HepG2 (cell line): ENCODE measurements around the gene DSTN. TPM values are rescaled to one million over a fixed set of nuclear protein-coding genes. Genes with fewer than 3 reads are reported as not detected.

ENCODE experiments used
- DR1 ChIP-seq: sonication (generic); formaldehyde crosslinking; IDR thresholded peaks from 2 replicates; pipeline ENCODE4 v1.8.0; 2021; ENCODE audit warnings: mild to moderate bottlenecking, missing genetic modification reagents, inconsistent platforms
- GTF3A ChIP-seq: sonication (generic); formaldehyde crosslinking; conservative IDR thresholded peaks from 2 replicates; pipeline ENCODE4 v1.4.0; 2020; ENCODE audit warnings: mild to moderate bottlenecking, missing genetic modification reagents
- NCOA1 ChIP-seq: sonication (generic); formaldehyde crosslinking; IDR thresholded peaks from 2 replicates; pipeline ENCODE4 v1.9.0; 2021; ENCODE audit warnings: missing genetic modification reagents
- NR2F2 ChIP-seq: IDR thresholded peaks from 2 replicates; pipeline ENCODE4 v1.6.1; 2012; ENCODE audit warnings: low read depth, inconsistent platforms, borderline replicate concordance
- POLR2G ChIP-seq: fragments of 200-400 bp; formaldehyde crosslinking; IDR thresholded peaks from 2 replicates; pipeline ENCODE4 v1.6.1; 2018; ENCODE audit warnings: mild to moderate bottlenecking, low read depth, low read length, moderate library complexity
- RBM22 ChIP-seq: fragments of 200-400 bp; formaldehyde crosslinking; optimal IDR thresholded peaks from 2 replicates; pipeline ENCODE3; 2017; ENCODE audit warnings: mild to moderate bottlenecking, low read length, moderate library complexity
- RELA ChIP-seq: sonication (generic); formaldehyde crosslinking; IDR thresholded peaks from 2 replicates; pipeline ENCODE4 v1.4.0; 2020; ENCODE audit warnings: missing genetic modification reagents
- RXRB ChIP-seq: IDR thresholded peaks from 2 replicates; pipeline ENCODE4 v1.6.1; 2016; ENCODE audit warnings: borderline replicate concordance, missing genetic modification reagents, missing compliant biosample characterization
- SETDB1 ChIP-seq: sonication (generic); formaldehyde crosslinking; IDR thresholded peaks from 2 replicates; pipeline ENCODE4 v1.5.1; 2020; ENCODE audit warnings: missing genetic modification reagents, mild to moderate bottlenecking, borderline replicate concordance
- SNAPC2 ChIP-seq: sonication (generic); formaldehyde crosslinking; IDR thresholded peaks from 2 replicates; pipeline ENCODE4 v1.8.1; 2022; ENCODE audit warnings: mild to moderate bottlenecking, missing genetic modification reagents
- SP4 ChIP-seq: sonication (generic); formaldehyde crosslinking; IDR thresholded peaks from 2 replicates; pipeline ENCODE4 v1.8.1; 2023; ENCODE audit warnings: mild to moderate bottlenecking, missing genetic modification reagents
- ZFP90 ChIP-seq: sonication (generic); formaldehyde crosslinking; IDR thresholded peaks from 2 replicates; pipeline ENCODE4 v1.8.0; 2022; ENCODE audit warnings: missing genetic modification reagents, mild to moderate bottlenecking, inconsistent platforms, borderline replicate concordance
- ZNF121 ChIP-seq: sonication (generic); formaldehyde crosslinking; IDR thresholded peaks from 2 replicates; pipeline ENCODE4 v1.5.0; 2020; ENCODE audit warnings: mild to moderate bottlenecking, missing genetic modification reagents
- ZNF136 ChIP-seq: sonication (generic); formaldehyde crosslinking; IDR thresholded peaks from 2 replicates; pipeline ENCODE4 v1.8.1; 2022; ENCODE audit warnings: low read depth, mild to moderate bottlenecking, moderate library complexity, missing genetic modification reagents
- ZNF317 ChIP-seq: sonication (generic); formaldehyde crosslinking; IDR thresholded peaks from 2 replicates; pipeline ENCODE4 v1.5.0; 2020; ENCODE audit warnings: mild to moderate bottlenecking, missing genetic modification reagents
- ZNF563 ChIP-seq: sonication (generic); formaldehyde crosslinking; IDR thresholded peaks from 2 replicates; pipeline ENCODE4 v1.8.0; 2022; ENCODE audit warnings: mild to moderate bottlenecking, moderate library complexity, missing genetic modification reagents
- ZNF619 ChIP-seq: sonication (generic); formaldehyde crosslinking; IDR thresholded peaks from 2 replicates; pipeline ENCODE4 v1.4.0; 2020; ENCODE audit warnings: mild to moderate bottlenecking, missing genetic modification reagents
- ZNF740 ChIP-seq: sonication (generic); formaldehyde crosslinking; IDR thresholded peaks from 2 replicates; pipeline ENCODE4 v1.4.0; 2020; ENCODE audit warnings: missing genetic modification reagents
- ZNF816 ChIP-seq: sonication (generic); formaldehyde crosslinking; IDR thresholded peaks from 2 replicates; pipeline ENCODE4 v1.8.0; 2022; ENCODE audit warnings: missing genetic modification reagents, mild to moderate bottlenecking, borderline replicate concordance
- ZNF841 ChIP-seq: sonication (generic); formaldehyde crosslinking; IDR thresholded peaks from 2 replicates; pipeline ENCODE4 v1.8.1; 2023; ENCODE audit warnings: missing genetic modification reagents, borderline replicate concordance
- ZNF878 ChIP-seq: sonication (generic); formaldehyde crosslinking; IDR thresholded peaks from 2 replicates; pipeline ENCODE4 v1.8.1; 2023; ENCODE audit warnings: mild to moderate bottlenecking, missing genetic modification reagents, moderate library complexity
- ZNF891 ChIP-seq: sonication (generic); formaldehyde crosslinking; IDR thresholded peaks from 2 replicates; pipeline ENCODE4 v1.5.0; 2020; ENCODE audit warnings: mild to moderate bottlenecking, missing genetic modification reagents
- polyA plus RNA-seq, 8 experiments: library from polyadenylated mRNA; depleted of rRNA in 3 of 8; stranded (reverse) in 7 of 8; unstranded in 1 of 8; fragments of >200 nt; fragmentation: Illumina TruSeq in 4 of 8; extraction: Trizol in 4 of 8; gene quantifications; 2 replicates each; pipeline versions ENCODE4 v1.2.1 to v1.2.3, GENCODE V29; 2011 to 2016; ENCODE audit warnings: low read depth in 4 of 8, missing spikeins in 1 of 8, mixed read lengths in 1 of 8; ENCODE audit not compliant: insufficient read depth in 1 of 8
- total RNA-seq, 5 experiments: library from RNA; depleted of rRNA; stranded (reverse); fragments of >200 nt; fragmentation: Illumina TruSeq; extraction: Trizol; gene quantifications; 2 replicates each; pipeline ENCODE4 v1.2.3, GENCODE V29; 2016; ENCODE audit warnings: low read depth in 1 of 5
- TF ChIP-seq, protein P1 (sequence below): IDR thresholded peaks from 2 replicates; pipeline ENCODE4 v1.6.1; 2016; ENCODE audit warnings: mild to moderate bottlenecking
- TF ChIP-seq, protein P2 (sequence below): sonication (generic); formaldehyde crosslinking; IDR thresholded peaks from 2 replicates; pipeline ENCODE4 v1.9.0; 2022; ENCODE audit warnings: low read depth, missing genetic modification reagents
- TF ChIP-seq, protein P3 (sequence below): sonication (generic); formaldehyde crosslinking; IDR thresholded peaks from 2 replicates; pipeline ENCODE4 v1.4.0; 2020; ENCODE audit warnings: missing genetic modification reagents

DSTN gene
- total and polyA plus RNA-seq, 2 of the 13 experiments (the other 11 are each of a cell fraction or from before 2014, with no cell fraction given) = 27.6 to 106 TPM

- TF ChIP-seq DR1 (CRISPR knock-in tag) (0 out of 2 replicates have a peak, but pooled peaks have one; percentile 18), ZNF841 (CRISPR knock-in tag) (no peak), ZNF563 (no peak), ZNF136 (CRISPR knock-in tag) (no peak), SNAPC2 (CRISPR knock-in tag) (0 out of 2 replicates have a peak, but pooled peaks have one; percentile 77), ZNF619 (CRISPR knock-in tag) (0 out of 2 replicates have a peak, but pooled peaks have one; percentile 2), ZNF121 (CRISPR knock-in tag) (peak; percentile 49), ZNF816 (CRISPR knock-in tag) (0 out of 2 replicates have a peak, but pooled peaks have one; percentile 47), GTF3A (CRISPR knock-in tag) (no peak), RELA (CRISPR knock-in tag) (no peak), POLR2G (peak; percentile 72), NCOA1 (CRISPR knock-in tag) (no peak), ZNF317 (CRISPR knock-in tag) (no peak), ZNF878 (CRISPR knock-in tag) (0 out of 2 replicates have a peak, but pooled peaks have one; percentile 46), NR2F2 (0 out of 2 replicates have a peak, but pooled peaks have one; percentile 23), RXRB (CRISPR knock-in tag) (0 out of 2 replicates have a peak, but pooled peaks have one; percentile 9), ZFP90 (CRISPR knock-in tag) (peak; percentile 66; the same call in 1 of the 2 replicates), SETDB1 (peak; percentile 29; the same call in 1 of the 2 replicates), ZNF740 (no peak), SP4 (no peak), ZNF891 (CRISPR knock-in tag) (no peak), RBM22 (peak; percentile 73)
- TF ChIP-seq, protein P1, sequence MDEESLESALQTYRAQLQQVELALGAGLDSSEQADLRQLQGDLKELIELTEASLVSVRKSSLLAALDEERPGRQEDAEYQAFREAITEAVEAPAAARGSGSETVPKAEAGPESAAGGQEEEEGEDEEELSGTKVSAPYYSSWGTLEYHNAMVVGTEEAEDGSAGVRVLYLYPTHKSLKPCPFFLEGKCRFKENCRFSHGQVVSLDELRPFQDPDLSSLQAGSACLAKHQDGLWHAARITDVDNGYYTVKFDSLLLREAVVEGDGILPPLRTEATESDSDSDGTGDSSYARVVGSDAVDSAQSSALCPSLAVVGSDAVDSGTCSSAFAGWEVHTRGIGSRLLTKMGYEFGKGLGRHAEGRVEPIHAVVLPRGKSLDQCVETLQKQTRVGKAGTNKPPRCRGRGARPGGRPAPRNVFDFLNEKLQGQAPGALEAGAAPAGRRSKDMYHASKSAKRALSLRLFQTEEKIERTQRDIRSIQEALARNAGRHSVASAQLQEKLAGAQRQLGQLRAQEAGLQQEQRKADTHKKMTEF (CRISPR knock-in tag) = 0 out of 2 replicates have a peak, but pooled peaks have one; percentile 24
- TF ChIP-seq, protein P2, sequence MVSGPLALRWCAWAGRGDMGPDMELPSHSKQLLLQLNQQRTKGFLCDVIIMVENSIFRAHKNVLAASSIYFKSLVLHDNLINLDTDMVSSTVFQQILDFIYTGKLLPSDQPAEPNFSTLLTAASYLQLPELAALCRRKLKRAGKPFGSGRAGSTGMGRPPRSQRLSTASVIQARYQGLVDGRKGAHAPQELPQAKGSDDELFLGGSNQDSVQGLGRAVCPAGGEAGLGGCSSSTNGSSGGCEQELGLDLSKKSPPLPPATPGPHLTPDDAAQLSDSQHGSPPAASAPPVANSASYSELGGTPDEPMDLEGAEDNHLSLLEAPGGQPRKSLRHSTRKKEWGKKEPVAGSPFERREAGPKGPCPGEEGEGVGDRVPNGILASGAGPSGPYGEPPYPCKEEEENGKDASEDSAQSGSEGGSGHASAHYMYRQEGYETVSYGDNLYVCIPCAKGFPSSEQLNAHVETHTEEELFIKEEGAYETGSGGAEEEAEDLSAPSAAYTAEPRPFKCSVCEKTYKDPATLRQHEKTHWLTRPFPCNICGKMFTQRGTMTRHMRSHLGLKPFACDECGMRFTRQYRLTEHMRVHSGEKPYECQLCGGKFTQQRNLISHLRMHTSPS (CRISPR knock-in tag) = 0 out of 2 replicates have a peak, but pooled peaks have one; percentile 5
- TF ChIP-seq, protein P3, sequence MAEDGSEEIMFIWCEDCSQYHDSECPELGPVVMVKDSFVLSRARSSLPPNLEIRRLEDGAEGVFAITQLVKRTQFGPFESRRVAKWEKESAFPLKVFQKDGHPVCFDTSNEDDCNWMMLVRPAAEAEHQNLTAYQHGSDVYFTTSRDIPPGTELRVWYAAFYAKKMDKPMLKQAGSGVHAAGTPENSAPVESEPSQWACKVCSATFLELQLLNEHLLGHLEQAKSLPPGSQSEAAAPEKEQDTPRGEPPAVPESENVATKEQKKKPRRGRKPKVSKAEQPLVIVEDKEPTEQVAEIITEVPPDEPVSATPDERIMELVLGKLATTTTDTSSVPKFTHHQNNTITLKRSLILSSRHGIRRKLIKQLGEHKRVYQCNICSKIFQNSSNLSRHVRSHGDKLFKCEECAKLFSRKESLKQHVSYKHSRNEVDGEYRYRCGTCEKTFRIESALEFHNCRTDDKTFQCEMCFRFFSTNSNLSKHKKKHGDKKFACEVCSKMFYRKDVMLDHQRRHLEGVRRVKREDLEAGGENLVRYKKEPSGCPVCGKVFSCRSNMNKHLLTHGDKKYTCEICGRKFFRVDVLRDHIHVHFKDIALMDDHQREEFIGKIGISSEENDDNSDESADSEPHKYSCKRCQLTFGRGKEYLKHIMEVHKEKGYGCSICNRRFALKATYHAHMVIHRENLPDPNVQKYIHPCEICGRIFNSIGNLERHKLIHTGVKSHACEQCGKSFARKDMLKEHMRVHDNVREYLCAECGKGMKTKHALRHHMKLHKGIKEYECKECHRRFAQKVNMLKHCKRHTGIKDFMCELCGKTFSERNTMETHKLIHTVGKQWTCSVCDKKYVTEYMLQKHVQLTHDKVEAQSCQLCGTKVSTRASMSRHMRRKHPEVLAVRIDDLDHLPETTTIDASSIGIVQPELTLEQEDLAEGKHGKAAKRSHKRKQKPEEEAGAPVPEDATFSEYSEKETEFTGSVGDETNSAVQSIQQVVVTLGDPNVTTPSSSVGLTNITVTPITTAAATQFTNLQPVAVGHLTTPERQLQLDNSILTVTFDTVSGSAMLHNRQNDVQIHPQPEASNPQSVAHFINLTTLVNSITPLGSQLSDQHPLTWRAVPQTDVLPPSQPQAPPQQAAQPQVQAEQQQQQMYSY (CRISPR knock-in tag) = 0 out of 2 replicates have a peak, but pooled peaks have one; percentile 18
These were observed 43.1 kb downstream of the DSTN start (continued) for GRCh38 chr20:17612992-17613327.
